Measurements from ENCODE around the gene NAB1.

Gene NAB1

DNA sequence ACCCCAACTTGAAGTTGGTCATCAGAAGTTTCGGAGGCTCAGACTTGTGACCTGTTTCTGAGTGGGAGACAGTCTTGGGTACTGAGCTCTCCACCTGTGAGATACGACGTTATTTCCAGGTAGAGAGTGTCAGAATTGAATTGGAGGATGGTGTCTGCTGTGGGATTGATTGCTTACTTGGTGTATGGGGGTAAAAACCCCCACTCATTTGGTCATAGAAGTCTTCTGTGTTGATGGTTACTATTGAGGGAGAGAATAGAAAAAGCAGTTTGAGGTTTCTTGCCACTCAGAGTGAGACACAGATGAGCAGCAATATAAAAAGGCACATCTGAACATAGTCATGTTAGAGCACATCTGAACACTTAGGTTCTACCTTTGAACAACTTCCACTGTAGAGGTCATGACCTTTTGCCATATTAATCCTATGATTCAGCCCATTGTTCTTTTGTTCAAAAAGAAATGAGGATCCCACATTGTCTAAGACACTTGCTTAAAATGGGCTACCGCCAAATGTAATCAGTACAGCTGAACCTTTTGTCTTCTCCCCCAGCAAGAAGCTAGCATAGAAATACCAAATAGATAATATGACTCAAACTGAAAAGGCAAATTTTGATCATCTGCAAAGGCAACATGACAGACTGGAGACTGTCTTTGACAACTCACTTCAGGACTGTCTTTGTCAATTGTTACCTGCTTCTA lies 73.3 kb downstream of the NAB1 start:
- DNase-seq (ENCODE audit: low read depth): no peak
- in situ Hi-C loops (cut with HindIII; ENCODE audit: low sequenced_read_pairs): no loop called here
- no peak overlapping the region for H3K4me3 ChIP-seq (ENCODE audit: low read depth, low read length)
- TF ChIP-seq, protein P1, sequence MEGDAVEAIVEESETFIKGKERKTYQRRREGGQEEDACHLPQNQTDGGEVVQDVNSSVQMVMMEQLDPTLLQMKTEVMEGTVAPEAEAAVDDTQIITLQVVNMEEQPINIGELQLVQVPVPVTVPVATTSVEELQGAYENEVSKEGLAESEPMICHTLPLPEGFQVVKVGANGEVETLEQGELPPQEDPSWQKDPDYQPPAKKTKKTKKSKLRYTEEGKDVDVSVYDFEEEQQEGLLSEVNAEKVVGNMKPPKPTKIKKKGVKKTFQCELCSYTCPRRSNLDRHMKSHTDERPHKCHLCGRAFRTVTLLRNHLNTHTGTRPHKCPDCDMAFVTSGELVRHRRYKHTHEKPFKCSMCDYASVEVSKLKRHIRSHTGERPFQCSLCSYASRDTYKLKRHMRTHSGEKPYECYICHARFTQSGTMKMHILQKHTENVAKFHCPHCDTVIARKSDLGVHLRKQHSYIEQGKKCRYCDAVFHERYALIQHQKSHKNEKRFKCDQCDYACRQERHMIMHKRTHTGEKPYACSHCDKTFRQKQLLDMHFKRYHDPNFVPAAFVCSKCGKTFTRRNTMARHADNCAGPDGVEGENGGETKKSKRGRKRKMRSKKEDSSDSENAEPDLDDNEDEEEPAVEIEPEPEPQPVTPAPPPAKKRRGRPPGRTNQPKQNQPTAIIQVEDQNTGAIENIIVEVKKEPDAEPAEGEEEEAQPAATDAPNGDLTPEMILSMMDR (IDR thresholded peaks at IDR 0.05; ENCODE audit: low read depth, low read length, missing control alignments): no peak

DNA sequence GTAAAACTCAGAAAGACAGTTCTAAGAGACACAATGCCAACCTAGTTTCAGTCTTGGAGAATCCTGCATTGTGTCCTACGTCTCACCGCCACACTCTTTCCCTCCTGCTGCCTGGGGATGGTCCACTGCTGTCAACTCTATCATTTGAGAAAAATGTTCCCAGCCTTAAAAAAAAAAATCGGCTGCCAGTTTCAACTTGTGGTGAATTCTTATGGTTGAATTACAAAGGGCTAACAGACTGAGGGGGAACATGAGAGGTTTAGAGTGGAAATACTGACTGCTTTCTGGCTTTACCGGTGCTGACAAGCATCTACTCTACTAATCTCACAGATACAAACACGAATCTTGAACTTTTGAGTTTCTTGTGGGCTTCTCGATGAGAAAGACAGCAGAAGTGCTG lies 74.0 kb downstream of the NAB1 start:
- TF ChIP-seq, protein P1 (IDR thresholded peaks at IDR 0.05; ENCODE audit: low read depth, low read length, missing control alignments): no peak
- in situ Hi-C loops (cut with HindIII; ENCODE audit: low sequenced_read_pairs): no loop called here
- no peak overlapping the region for H3K4me3 ChIP-seq (ENCODE audit: low read depth, low read length)
- DNase-seq (ENCODE audit: low read depth): no peak

DNA sequence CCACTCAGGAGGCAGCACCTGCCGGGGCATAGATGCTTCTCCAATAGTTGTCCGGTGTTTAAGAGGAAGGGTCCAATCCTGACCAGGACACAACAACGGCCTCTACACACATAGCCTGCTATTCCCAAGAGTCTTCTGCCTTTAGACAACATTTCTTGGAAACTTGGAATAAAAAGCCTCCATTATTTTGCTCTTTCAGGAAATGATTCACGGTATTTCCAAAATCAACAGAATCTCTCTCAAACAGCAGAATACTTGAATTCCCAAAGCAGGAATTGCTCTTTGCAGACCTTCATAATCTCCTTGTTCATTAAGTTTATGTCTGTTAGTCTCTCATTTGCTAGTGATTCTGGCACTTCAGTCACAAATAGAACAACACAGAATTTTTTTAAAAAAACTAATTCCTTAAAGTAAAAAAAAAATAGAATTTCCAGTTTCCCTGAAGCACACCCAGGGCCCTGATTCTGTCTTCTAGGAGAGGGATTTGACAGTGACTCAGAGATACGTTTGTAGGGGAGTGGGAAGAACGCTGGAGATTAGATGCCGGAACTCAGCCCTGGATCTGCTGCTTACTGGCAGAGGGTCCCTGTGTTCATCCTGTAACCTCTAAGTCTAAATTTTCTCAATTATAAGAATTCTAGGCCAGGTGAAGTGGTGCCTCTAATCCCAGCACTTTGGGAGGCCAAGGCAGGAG lies 74.7 kb downstream of the NAB1 start:
- no peak for DNase-seq (ENCODE audit: low read depth)
- in situ Hi-C loops (cut with HindIII; ENCODE audit: low sequenced_read_pairs): no loop called here
- TF ChIP-seq, protein P1 (IDR thresholded peaks at IDR 0.05; ENCODE audit: low read depth, low read length, missing control alignments): no peak
- H3K4me3 ChIP-seq (ENCODE audit: low read depth, low read length): no peak overlapping the region

DNA sequence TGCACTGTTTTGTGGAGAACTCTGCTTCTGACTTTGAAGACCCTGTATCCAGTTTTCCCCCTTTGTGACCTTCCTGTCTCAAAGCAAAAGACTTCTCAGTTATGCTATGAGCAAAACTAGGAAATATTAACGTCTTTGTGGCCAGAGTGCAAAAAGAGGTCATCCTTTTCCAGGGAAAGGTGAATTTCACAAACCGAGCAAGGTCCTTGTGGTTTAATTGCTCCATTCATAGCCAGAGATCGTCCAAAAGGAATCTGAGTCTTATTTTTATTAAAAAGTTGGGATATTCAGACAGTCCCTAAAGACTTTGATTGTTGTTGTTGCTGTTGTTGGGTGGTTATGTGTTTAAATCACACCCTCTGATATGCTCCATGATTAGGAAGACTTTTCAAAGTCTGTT lies 77.4 kb downstream of the NAB1 start:
- no peak overlapping the region for H3K4me3 ChIP-seq (ENCODE audit: low read depth, low read length)
- TF ChIP-seq, protein P1 (IDR thresholded peaks at IDR 0.05; ENCODE audit: low read depth, low read length, missing control alignments): no peak
- DNase-seq (ENCODE audit: low read depth): no peak
- in situ Hi-C loops (cut with HindIII; ENCODE audit: low sequenced_read_pairs): no loop called here

DNA sequence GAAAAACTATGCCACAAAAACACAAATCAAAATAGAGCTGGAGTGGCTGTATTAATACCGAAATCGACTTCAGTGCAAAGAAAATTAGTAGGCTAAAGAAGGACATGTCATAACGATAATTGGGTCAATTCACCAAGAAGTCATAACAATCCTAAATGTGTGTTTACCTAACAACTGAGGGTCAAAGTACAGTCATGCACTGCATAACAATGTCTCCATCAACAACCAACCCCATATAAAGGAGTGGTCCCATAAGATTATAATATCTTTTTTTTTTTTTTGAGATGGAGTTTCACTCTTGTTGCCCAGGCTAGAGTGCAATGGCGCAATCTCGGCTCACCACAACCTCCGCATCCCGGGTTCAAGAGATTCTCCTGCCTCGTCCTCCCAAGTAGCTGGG lies 87.5 kb downstream of the NAB1 start:
- in situ Hi-C loops (cut with HindIII; ENCODE audit: low sequenced_read_pairs): no loop called here
- TF ChIP-seq, protein P1 (IDR thresholded peaks at IDR 0.05; ENCODE audit: low read depth, low read length, missing control alignments): no peak
- no peak overlapping the region for H3K4me3 ChIP-seq (ENCODE audit: low read depth, low read length)
- no peak for DNase-seq (ENCODE audit: low read depth)

DNA sequence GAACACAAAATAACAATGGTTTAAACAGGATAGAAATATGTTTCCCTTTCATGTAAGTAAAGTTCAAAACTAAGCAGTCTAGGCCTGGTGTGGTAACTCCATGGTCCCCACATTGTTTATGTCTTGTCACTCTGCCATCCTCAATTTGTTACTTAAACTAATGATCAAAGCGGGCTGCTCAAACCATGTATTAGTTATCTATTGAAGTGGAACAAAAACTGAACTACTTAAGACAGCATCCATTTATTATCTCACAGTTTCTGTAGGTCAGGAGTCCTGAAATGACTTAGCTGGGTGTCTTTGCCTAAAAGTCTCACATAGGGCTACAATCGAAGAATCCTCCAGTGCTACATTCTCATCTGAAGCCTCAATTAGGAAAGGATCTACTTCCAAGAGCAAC lies 91.6 kb downstream of the NAB1 start:
- DNase-seq (ENCODE audit: low read depth): no peak
- TF ChIP-seq, protein P1 (IDR thresholded peaks at IDR 0.05; ENCODE audit: low read depth, low read length, missing control alignments): no peak
- in situ Hi-C loops (cut with HindIII; ENCODE audit: low sequenced_read_pairs): no loop called here
- H3K4me3 ChIP-seq (ENCODE audit: low read depth, low read length): no peak overlapping the region
